Right lobe of liver (tissue), 4 donors: ENCODE measurements around the gene GATAD1.

Experiments
- POLR2A ChIP-seq: fragments of 450-650 bp; IDR thresholded peaks from one replicate; pipeline ENCODE4 v1.6.1; 2017; ENCODE audit warnings: antibody characterized with exemption, mild to moderate bottlenecking
- TF ChIP-seq, protein P1 (sequence below), 4 donors: fragments of 200-600 bp in 3 of 4; fragments of 450-650 bp in 1 of 4; IDR thresholded peaks; one replicate each; pipeline versions ENCODE4 v1.5.1 to v1.8.0; 2016 to 2022; ENCODE audit warnings: antibody characterized with exemption in 4 of 4, mild to moderate bottlenecking in 2 of 4
- donor health status: DM: no; HTN: no; CAD: no.
- donor health status: DM: no; HTN: no; CAD: no.
- donor health status: DM: no; HTN: yes; CAD: no.

DNA sequence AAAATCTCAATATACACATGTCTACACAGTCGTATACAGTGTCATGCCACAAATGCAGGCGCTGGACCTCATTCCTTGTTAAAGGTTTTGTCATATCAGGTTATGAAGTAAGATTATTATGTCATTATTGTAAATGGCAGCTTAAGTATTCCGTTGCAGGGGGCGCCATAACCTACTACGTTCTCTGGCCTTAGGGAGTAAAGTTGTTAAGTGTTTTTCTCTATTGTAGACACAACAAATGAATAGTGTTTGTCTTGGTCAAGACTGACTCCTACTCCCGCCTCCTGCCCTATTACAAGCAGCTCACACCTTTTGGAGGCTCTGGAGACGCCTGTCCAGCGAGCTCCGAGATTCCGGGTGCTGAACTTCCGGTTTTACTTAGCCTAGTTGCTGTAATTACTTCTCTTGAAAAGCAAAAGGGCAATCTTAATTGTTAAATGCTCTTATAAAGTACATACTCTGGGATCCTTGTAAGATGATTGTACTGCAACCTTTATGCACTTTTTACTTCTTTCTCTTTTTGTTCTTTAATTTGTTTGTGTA, 994 bp downstream of the GATAD1 start:
- TF ChIP-seq POLR2A, result no peak
- TF ChIP-seq, protein P1, sequence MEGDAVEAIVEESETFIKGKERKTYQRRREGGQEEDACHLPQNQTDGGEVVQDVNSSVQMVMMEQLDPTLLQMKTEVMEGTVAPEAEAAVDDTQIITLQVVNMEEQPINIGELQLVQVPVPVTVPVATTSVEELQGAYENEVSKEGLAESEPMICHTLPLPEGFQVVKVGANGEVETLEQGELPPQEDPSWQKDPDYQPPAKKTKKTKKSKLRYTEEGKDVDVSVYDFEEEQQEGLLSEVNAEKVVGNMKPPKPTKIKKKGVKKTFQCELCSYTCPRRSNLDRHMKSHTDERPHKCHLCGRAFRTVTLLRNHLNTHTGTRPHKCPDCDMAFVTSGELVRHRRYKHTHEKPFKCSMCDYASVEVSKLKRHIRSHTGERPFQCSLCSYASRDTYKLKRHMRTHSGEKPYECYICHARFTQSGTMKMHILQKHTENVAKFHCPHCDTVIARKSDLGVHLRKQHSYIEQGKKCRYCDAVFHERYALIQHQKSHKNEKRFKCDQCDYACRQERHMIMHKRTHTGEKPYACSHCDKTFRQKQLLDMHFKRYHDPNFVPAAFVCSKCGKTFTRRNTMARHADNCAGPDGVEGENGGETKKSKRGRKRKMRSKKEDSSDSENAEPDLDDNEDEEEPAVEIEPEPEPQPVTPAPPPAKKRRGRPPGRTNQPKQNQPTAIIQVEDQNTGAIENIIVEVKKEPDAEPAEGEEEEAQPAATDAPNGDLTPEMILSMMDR (IDR thresholded peaks at IDR 0.05), result peak; percentile 28 to 43 (median 38)
